RWPE2 (cell line): ENCODE measurements around the gene PTPRT.

Source experiments
- ATAC-seq: fragments of 200-7000 bp; cut with Tn5 transposase; 3 replicates; pipeline ENCODE4 v1.9.1; 2021; ENCODE audit warnings: low read depth
- DNase-seq: peaks from one replicate; pipeline ENCODE4 v3.0.0-alpha.2; 2020; ENCODE audit warnings: low spot score
- H3K27ac ChIP-seq: fragments of 450-650 bp; 2 replicates; pipeline ENCODE4 v1.5.1; 2017; ENCODE audit warnings: mild to moderate bottlenecking; ENCODE audit not compliant: poor library complexity, severe bottlenecking
- H3K27me3 ChIP-seq: fragments of 250-450 bp; sonication (Bioruptor Pico); 2 replicates; pipeline ENCODE4 v1.5.1; 2021; ENCODE audit warnings: mild to moderate bottlenecking, moderate library complexity; ENCODE audit not compliant: insufficient read depth, poor library complexity, severe bottlenecking
- H3K36me3 ChIP-seq: fragments of 250-450 bp; sonication (Bioruptor Pico); 2 replicates; pipeline ENCODE4 v1.5.1; 2020; ENCODE audit warnings: low read depth, mild to moderate bottlenecking, moderate library complexity
- H3K4me1 ChIP-seq: fragments of 250-450 bp; sonication (Bioruptor Pico); 2 replicates; pipeline ENCODE4 v1.5.1; 2021; ENCODE audit warnings: mild to moderate bottlenecking, moderate library complexity; ENCODE audit not compliant: insufficient read depth, poor library complexity, severe bottlenecking
- H3K4me3 ChIP-seq: fragments of 250-450 bp; sonication (Bioruptor Pico); 2 replicates; pipeline ENCODE4 v1.5.1; 2021; ENCODE audit warnings: mild to moderate bottlenecking, moderate library complexity; ENCODE audit not compliant: severe bottlenecking
- H3K9me3 ChIP-seq: fragments of 250-450 bp; sonication (Bioruptor Pico); 2 replicates; pipeline ENCODE4 v1.5.1; 2021; ENCODE audit warnings: mild to moderate bottlenecking, moderate library complexity; ENCODE audit not compliant: severe bottlenecking
- CTCF ChIP-seq: fragments of 450-650 bp; IDR thresholded peaks from one replicate; pipeline ENCODE4 v1.5.1; 2017; ENCODE audit warnings: mild to moderate bottlenecking, moderate library complexity; ENCODE audit not compliant: poor library complexity, severe bottlenecking

PTPRT gene

DNA sequence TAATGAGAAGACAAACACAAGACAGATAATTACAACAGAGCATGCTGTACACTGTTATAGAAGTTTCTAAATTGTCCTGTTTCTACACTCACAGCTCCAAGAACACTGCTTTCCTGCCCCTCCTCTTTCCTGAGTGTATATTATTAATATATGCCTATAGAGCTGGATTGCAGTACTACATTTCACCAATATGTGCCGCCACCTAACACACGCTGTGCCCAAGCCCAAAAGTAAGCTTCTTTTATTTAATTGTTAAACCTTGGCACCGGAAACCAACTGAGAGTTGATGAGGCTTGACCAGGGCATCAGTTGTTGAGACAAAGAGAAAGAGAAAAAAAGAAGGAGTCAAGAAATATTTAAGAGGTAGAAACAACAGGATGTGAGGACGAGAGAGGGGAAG lies 16.0 kb upstream of the PTPRT start:
- no peak overlapping the region for H3K4me3 ChIP-seq
- no peak for TF ChIP-seq CTCF
- no peaks in the 10 kb centered on the region for H3K36me3 ChIP-seq
- peaks cover 6% of the 10 kb centered on the region for H3K27me3 ChIP-seq
- no peak for DNase-seq
- no peaks in the 10 kb centered on the region for H3K4me1 ChIP-seq
- ATAC-seq: no peak
- no peak overlapping the region for H3K27ac ChIP-seq
- H3K9me3 ChIP-seq: no peaks in the 10 kb centered on the region

DNA sequence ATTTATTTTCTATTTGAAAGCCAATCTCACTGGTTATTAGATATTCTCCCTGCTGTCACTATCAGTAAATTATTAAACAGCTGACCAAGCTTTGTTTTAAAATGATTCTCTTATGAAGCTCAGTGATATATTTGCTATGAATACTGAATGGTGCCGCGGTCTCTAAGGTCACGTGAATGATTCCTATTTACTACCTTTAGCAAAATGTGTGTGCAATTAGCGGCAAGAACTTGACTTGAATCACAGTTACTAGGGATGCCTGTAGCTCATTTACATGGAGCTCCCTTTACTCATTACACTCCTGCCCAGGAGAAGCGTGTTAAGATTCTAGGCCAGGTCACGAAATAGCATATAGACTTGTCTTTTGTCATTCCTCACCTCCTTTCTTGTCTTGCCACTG lies 12.4 kb upstream of the PTPRT start:
- no peaks in the 10 kb centered on the region for H3K9me3 ChIP-seq
- no peak overlapping the region for H3K4me3 ChIP-seq
- H3K36me3 ChIP-seq: no peaks in the 10 kb centered on the region
- DNase-seq (no peak), ATAC-seq (no peak)
- TF ChIP-seq CTCF: no peak
- peaks cover 6% of the 10 kb centered on the region for H3K27me3 ChIP-seq
- H3K27ac ChIP-seq: no peak overlapping the region
- no peaks in the 10 kb centered on the region for H3K4me1 ChIP-seq

DNA sequence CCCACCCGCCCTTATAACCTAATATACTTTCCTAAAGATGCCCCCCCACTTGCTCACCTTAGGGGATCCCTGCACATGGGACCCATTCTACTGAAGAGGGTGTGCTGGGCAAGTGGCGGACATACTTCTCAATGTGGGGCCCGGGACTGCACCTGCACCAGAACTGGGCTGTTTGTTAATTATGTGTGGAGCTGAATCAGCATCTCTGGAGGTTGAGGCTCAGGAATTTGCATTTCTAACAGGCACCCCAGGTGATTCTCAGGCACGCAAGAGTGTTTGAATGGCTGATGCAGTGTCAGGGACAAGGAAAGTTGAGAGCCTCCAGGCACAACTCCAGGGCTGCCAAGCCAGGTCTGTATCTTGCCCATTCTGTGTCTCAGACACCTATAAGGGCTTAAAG lies 8.9 kb upstream of the PTPRT start:
- DNase-seq: peak; percentile 59
- Histone ChIP-seq H3K36me3 (no peaks in the 10 kb centered on the region), H3K4me3 (no peak overlapping the region), H3K4me1 (no peaks in the 10 kb centered on the region), H3K9me3 (no peaks in the 10 kb centered on the region), H3K27me3 (peaks cover 14% of the 10 kb centered on the region), H3K27ac (no peak overlapping the region)
- no peak for TF ChIP-seq CTCF
- no peak for ATAC-seq

GRCh38 chr20:43196243-43196642 lies 6.5 kb upstream of the PTPRT start:
- Histone ChIP-seq H3K4me3 (no peak overlapping the region), H3K27me3 (peaks cover 25% of the 10 kb centered on the region), H3K36me3 (no peaks in the 10 kb centered on the region), H3K27ac (no peak overlapping the region), H3K9me3 (no peaks in the 10 kb centered on the region), H3K4me1 (no peaks in the 10 kb centered on the region)
- no peak for ATAC-seq
- DNase-seq: no peak
- no peak for TF ChIP-seq CTCF

GRCh38 chr20:43194137-43194536 lies 4.4 kb upstream of the PTPRT start:
- H3K4me3 ChIP-seq: no peak overlapping the region
- H3K36me3 ChIP-seq: no peaks in the 10 kb centered on the region
- ATAC-seq (no peak), DNase-seq (no peak)
- H3K27me3 ChIP-seq: peaks cover 42% of the 10 kb centered on the region
- no peaks in the 10 kb centered on the region for H3K9me3 ChIP-seq
- no peak overlapping the region for H3K27ac ChIP-seq
- TF ChIP-seq CTCF: no peak
- no peaks in the 10 kb centered on the region for H3K4me1 ChIP-seq
